ENCODE data around the gene PRF1.

GRCh38 chr10:70597856-70598815 lies 4.4 kb downstream of the PRF1 start:
- no peak for TF ChIP-seq CTCF (IDR thresholded peaks at IDR 0.05; ENCODE audit: low read depth, low read length)
- no peak for TF ChIP-seq EZH2phosphoT487 (IDR thresholded peaks at IDR 0.05; ENCODE audit: low read depth)
